PC-3 (cell line): ENCODE results near the gene UBFD1. TPM values are rescaled to one million over a fixed set of nuclear protein-coding genes. Genes with fewer than 3 reads are reported as not detected.

ENCODE experiments used
- ATAC-seq: fragments of 200-7000 bp; cut with Tn5 transposase; 2 replicates; pipeline ENCODE4 v1.9.1; 2020; ENCODE audit warnings: mild to moderate bottlenecking, moderate library complexity
- BruUV-seq: library from RNA; stranded (reverse); fragments of 400-500 nt; replicated peaks from 2 replicates; lab custom pipeline; 2021; lab: Mats Ljungman, UMichigan
- CTCF ChIA-PET: fragments of 300-600 bp; sonication (Branson Sonifier 250); formaldehyde crosslinking; loops from one replicate; lab custom pipeline; 2022; ENCODE audit warnings: antibody characterized with exemption; lab: Charles Lee
- POLR2A ChIA-PET: fragments of 300-600 bp; sonication (Branson Sonifier 250); formaldehyde crosslinking; loops from one replicate; lab custom pipeline; 2022; ENCODE audit warnings: antibody characterized with exemption; ENCODE audit not compliant: unreplicated experiment; lab: Charles Lee
- DNase-seq: peaks from one replicate; pipeline ENCODE4 v3.0.0-alpha.2; 2015
- H2AFZ ChIP-seq: fragments of 300-600 bp; sonication (generic); 2 replicates; pipeline ENCODE4 v1.6.0; 2016; ENCODE audit warnings: antibody characterized with exemption, low read length
- H3F3A ChIP-seq: fragments of 300-600 bp; sonication (generic); one replicate; pipeline ENCODE4 v1.6.0; 2017; ENCODE audit warnings: antibody characterized with exemption, low read length, control low read depth, mild to moderate bottlenecking; ENCODE audit not compliant: unreplicated experiment
- H3K27ac ChIP-seq: fragments of 300-600 bp; sonication (generic); 2 replicates; pipeline ENCODE4 v1.5.1; 2016; ENCODE audit warnings: mild to moderate bottlenecking, low read length
- H3K27me3 ChIP-seq: fragments of 300-600 bp; sonication (generic); 2 replicates; pipeline ENCODE4 v1.6.1; 2016; ENCODE audit warnings: low read length, mixed read lengths
- H3K36me3 ChIP-seq: fragments of 300-600 bp; sonication (generic); 2 replicates; pipeline ENCODE4 v1.6.1; 2016; ENCODE audit warnings: low read depth, mixed run types, low read length, mixed read lengths
- H3K4me1 ChIP-seq: fragments of 300-600 bp; sonication (generic); 2 replicates; pipeline ENCODE4 v1.5.1; 2016; ENCODE audit warnings: low read length; ENCODE audit not compliant: insufficient read depth
- H3K4me2 ChIP-seq: fragments of 300-600 bp; sonication (generic); 2 replicates; pipeline ENCODE4 v1.6.0; 2016; ENCODE audit warnings: low read length
- H3K4me3 ChIP-seq: fragments of 300-600 bp; sonication (generic); 2 replicates; pipeline ENCODE4 v1.5.1; 2016; ENCODE audit warnings: mild to moderate bottlenecking, low read length, mixed read lengths
- H3K79me2 ChIP-seq: fragments of 300-600 bp; sonication (generic); 2 replicates; pipeline ENCODE4 v1.6.1; 2017; ENCODE audit warnings: low read length, mixed read lengths
- H3K9ac ChIP-seq: fragments of 300-600 bp; sonication (generic); 2 replicates; pipeline ENCODE4 v1.6.0; 2016; ENCODE audit warnings: mild to moderate bottlenecking, low read length
- H3K9me2 ChIP-seq: fragments of 300-600 bp; sonication (generic); replicated peaks from 2 replicates; pipeline ENCODE4 v1.6.1; 2016; ENCODE audit warnings: mixed run types, low read length, mixed read lengths
- H3K9me3 ChIP-seq: fragments of 300-600 bp; sonication (generic); 2 replicates; pipeline ENCODE4 v1.6.1; 2016; ENCODE audit warnings: low read length, mixed read lengths
- H4K20me1 ChIP-seq: fragments of 300-600 bp; sonication (generic); 2 replicates; pipeline ENCODE4 v1.6.1; 2016; ENCODE audit warnings: low read length, mixed read lengths
- CTCF ChIP-seq: fragments of 300-600 bp; sonication (generic); conservative IDR thresholded peaks from 2 replicates; pipeline ENCODE4 v1.5.1; 2017; ENCODE audit warnings: antibody characterized with exemption, low read depth, mild to moderate bottlenecking, low read length
- EZH2 ChIP-seq: fragments of 300-600 bp; sonication (generic); IDR thresholded peaks from one replicate; pipeline ENCODE4 v1.6.1; 2017; ENCODE audit warnings: antibody characterized with exemption, mild to moderate bottlenecking, low read length; ENCODE audit not compliant: unreplicated experiment
- EZH2phosphoT487 ChIP-seq: fragments of 300-600 bp; sonication (generic); IDR thresholded peaks from 2 replicates; pipeline ENCODE4 v1.6.1; 2018; ENCODE audit warnings: mild to moderate bottlenecking, antibody characterized with exemption, low read length, borderline replicate concordance
- intact Hi-C: fragments of 100-400 bp; cut with micrococcal nuclease; formaldehyde crosslinking; loops from 2 replicates; pipeline ENCODE4 v1.9.0; 2023
- total RNA-seq: library from RNA; depleted of rRNA; stranded (reverse); fragments of >200 nt; gene quantifications from 2 replicates; pipeline ENCODE4 v1.2.3, GENCODE V29; 2014

Gene UBFD1
- total RNA-seq, 1 experiment from 2014 or later = 69.7 TPM

DNA sequence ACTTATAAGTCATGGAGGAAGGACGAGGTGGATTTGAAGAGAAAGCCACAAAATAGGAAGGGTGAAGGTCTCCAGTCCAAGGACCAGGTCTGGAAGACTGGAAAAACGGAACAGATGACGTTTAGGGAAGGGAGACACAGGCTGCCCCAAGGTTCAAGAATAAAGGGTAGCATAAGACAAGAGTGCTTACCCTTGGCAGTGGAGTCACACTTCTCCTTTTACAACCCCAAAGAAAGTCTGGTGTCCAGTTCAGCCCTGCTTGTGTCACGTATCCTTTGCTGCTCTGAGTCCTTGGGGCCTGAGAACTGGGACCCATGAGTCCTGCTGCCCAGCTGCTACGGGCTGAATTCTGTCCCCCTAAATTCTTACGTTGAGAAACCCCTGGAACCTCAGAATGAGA lies 34.2 kb upstream of the UBFD1 start:
- H3K79me2 ChIP-seq = no peaks in the 10 kb centered on the region
- H3K27ac ChIP-seq = no peak overlapping the region
- intact Hi-C loops = loop anchor here (5.0 kb wide), 1 partner anchor 51 kb away; no protein-coding TSS in a partner anchor
- peaks cover 8% of the 10 kb centered on the region for H3K4me1 ChIP-seq
- no peaks in the 10 kb centered on the region for H3K9me2 ChIP-seq
- H2AFZ ChIP-seq = no peak overlapping the region
- DNase-seq (no peak), ATAC-seq (no peak)
- ChIA-PET POLR2A (no interaction called here), CTCF (no interaction called here)
- H3K4me3 ChIP-seq = no peak overlapping the region
- no peaks in the 10 kb centered on the region for H3K27me3 ChIP-seq
- BruUV-seq = no TSS peak
- no peaks in the 10 kb centered on the region for H4K20me1 ChIP-seq
- no peak overlapping the region for H3K9ac ChIP-seq
- no peak overlapping the region for H3K4me2 ChIP-seq
- H3F3A ChIP-seq = no peaks in the 10 kb centered on the region
- no peaks in the 10 kb centered on the region for H3K9me3 ChIP-seq
- H3K36me3 ChIP-seq = peaks cover 2% of the 10 kb centered on the region; the same call in 1 of the 2 replicates
- TF ChIP-seq CTCF (no peak), EZH2phosphoT487 (no peak), EZH2 (no peak)

DNA sequence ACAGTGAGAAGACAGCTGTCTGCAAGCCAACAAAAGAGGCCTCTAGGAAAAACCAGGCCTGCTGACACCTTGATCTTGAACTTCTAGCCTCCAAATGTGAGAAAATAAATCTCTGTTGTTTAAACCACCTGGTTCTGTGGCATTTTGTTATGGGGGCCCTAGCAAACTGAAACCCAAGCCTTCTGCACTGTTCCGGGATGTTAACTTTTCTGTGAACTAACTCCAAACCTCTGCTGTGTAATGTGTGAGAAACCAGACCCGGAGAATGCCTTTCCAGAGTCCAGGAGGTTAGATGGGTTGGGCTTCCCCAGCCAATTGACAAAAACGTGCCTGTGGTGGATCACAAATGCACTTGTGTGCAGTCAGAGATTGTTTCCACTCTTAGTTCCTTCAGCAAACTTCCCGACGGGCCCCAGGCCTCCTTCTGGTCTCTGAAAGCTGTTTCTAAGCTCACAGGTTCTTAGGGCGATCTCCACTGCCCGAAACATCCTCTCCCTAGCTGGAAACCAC lies 33.6 kb upstream of the UBFD1 start:
- DNase-seq (no peak), ATAC-seq (no peak)
- peaks cover 3% of the 10 kb centered on the region; the same call in 1 of the 2 replicates for H3K4me1 ChIP-seq
- TSS peak; percentile 15 for BruUV-seq
- H3K9ac ChIP-seq = no peak overlapping the region
- H4K20me1 ChIP-seq = no peaks in the 10 kb centered on the region
- no peaks in the 10 kb centered on the region for H3F3A ChIP-seq
- CTCF ChIA-PET = no interaction called here
- no peak overlapping the region for H2AFZ ChIP-seq
- H3K9me2 ChIP-seq = no peaks in the 10 kb centered on the region
- POLR2A ChIA-PET = no interaction called here
- TF ChIP-seq EZH2phosphoT487 (no peak), CTCF (no peak), EZH2 (no peak)
- no peak overlapping the region for H3K4me2 ChIP-seq
- H3K9me3 ChIP-seq = no peaks in the 10 kb centered on the region
- no peaks in the 10 kb centered on the region for H3K79me2 ChIP-seq
- intact Hi-C loops = loop anchor here (5.0 kb wide), 1 partner anchor 52 kb away; no protein-coding TSS in a partner anchor
- no peaks in the 10 kb centered on the region for H3K27me3 ChIP-seq
- peaks cover 2% of the 10 kb centered on the region; the same call in 1 of the 2 replicates for H3K36me3 ChIP-seq
- no peak overlapping the region for H3K4me3 ChIP-seq
- H3K27ac ChIP-seq = no peak overlapping the region

DNA sequence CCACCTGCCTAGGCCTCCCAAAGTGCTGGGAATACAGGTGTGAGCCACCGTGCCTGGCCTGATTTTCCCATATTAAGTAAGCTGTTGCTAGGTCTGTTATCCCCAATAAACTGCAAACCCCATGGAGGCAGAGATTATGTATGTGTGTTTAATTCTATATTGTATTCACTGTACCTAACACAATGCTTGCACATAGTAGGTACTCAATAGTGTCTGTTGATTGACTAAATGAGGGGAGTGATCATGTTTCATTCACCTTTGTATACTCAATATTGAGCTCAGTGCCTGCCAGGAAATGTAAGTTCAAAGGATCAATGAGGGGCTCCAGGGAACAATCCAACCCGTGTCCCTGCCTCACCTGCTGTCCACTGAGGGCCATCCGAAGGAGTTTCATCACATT lies 32.6 kb upstream of the UBFD1 start:
- no peak overlapping the region for H2AFZ ChIP-seq
- H3K36me3 ChIP-seq = peaks cover 2% of the 10 kb centered on the region; the same call in 1 of the 2 replicates
- no peaks in the 10 kb centered on the region for H4K20me1 ChIP-seq
- no TSS peak for BruUV-seq
- no peaks in the 10 kb centered on the region for H3K9me2 ChIP-seq
- no peak overlapping the region for H3K9ac ChIP-seq
- no peaks in the 10 kb centered on the region for H3K4me1 ChIP-seq
- H3K4me2 ChIP-seq = no peak overlapping the region
- POLR2A ChIA-PET = no interaction called here
- no peaks in the 10 kb centered on the region for H3K79me2 ChIP-seq
- CTCF ChIA-PET = no interaction called here
- no peak for TF ChIP-seq EZH2phosphoT487
- DNase-seq = no peak
- intact Hi-C loops = loop anchor here (5.0 kb wide), 1 partner anchor 53 kb away; no protein-coding TSS in a partner anchor
- no peaks in the 10 kb centered on the region for H3F3A ChIP-seq
- H3K27me3 ChIP-seq = no peaks in the 10 kb centered on the region
- no peak overlapping the region for H3K27ac ChIP-seq
- H3K9me3 ChIP-seq = no peaks in the 10 kb centered on the region
- H3K4me3 ChIP-seq = no peak overlapping the region
- ATAC-seq = no peak
